Fibroblast of the aortic adventitia (primary cell): Measurements from ENCODE around the gene CNGA4. TPM values are rescaled to one million over a fixed set of nuclear protein-coding genes. Genes with fewer than 3 reads are reported as not detected.

Experiments used
- DNase-seq: peaks from one replicate; pipeline ENCODE4 v3.0.0-alpha.2; 2010; ENCODE audit warnings: low read depth
- H3K4me3 ChIP-seq: 2 replicates; pipeline ENCODE4 v1.5.1; 2011; ENCODE audit warnings: low read depth, mild to moderate bottlenecking, control low read depth, low read length, moderate library complexity
- total RNA-seq: library from RNA; depleted of rRNA; stranded (reverse); fragments of >200 nt; gene quantifications from 2 replicates; pipeline ENCODE4 v1.2.3, GENCODE V29; 2012; ENCODE audit warnings: low replicate concordance
- TF ChIP-seq, protein P1 (sequence below): IDR thresholded peaks from 2 replicates; pipeline ENCODE4 v1.5.1; 2011; ENCODE audit warnings: mild to moderate bottlenecking, low read length, control low read depth, inconsistent platforms; ENCODE audit not compliant: insufficient read depth

Gene CNGA4
- total RNA-seq, 1 donor, result not detected

- DNase-seq, result no peak
- TF ChIP-seq, protein P1, sequence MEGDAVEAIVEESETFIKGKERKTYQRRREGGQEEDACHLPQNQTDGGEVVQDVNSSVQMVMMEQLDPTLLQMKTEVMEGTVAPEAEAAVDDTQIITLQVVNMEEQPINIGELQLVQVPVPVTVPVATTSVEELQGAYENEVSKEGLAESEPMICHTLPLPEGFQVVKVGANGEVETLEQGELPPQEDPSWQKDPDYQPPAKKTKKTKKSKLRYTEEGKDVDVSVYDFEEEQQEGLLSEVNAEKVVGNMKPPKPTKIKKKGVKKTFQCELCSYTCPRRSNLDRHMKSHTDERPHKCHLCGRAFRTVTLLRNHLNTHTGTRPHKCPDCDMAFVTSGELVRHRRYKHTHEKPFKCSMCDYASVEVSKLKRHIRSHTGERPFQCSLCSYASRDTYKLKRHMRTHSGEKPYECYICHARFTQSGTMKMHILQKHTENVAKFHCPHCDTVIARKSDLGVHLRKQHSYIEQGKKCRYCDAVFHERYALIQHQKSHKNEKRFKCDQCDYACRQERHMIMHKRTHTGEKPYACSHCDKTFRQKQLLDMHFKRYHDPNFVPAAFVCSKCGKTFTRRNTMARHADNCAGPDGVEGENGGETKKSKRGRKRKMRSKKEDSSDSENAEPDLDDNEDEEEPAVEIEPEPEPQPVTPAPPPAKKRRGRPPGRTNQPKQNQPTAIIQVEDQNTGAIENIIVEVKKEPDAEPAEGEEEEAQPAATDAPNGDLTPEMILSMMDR, result no peak
- H3K4me3 ChIP-seq, result no peak overlapping the region
Observed at GRCh38 chr11:6258141-6258540, 19.3 kb downstream of the CNGA4 start.

DNA sequence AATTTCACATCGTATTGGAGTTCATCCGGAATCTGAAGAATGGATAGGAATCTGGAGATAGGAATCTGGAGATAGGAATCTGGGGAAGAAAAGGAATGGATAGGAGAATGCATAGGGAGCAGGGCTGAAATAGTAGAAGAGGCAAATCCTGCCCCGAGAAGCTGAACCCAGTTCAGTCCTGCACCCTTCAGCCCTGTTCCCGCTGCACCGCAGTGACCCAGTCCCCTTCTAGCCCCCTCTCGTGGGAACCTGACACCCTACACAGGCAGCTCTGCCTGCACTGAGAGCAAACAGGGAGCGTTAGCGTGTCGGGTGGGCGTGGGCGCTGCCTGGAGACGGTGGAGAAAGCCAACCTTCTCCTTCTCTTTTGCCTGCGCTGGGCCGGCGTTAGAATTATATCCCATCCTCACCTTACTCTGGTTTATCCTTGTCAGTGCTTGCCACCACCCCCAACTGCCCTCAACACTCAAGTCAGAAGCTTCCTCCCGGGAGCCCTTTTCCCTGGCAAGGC, 19.7 kb downstream of the CNGA4 start:
- no peak for DNase-seq
- TF ChIP-seq, protein P1, result no peak
- no peak overlapping the region for H3K4me3 ChIP-seq

- TF ChIP-seq, protein P1, result no peak
- no peak overlapping the region for H3K4me3 ChIP-seq
- no peak for DNase-seq
Observed at GRCh38 chr11:6260207-6260726, 21.4 kb downstream of the CNGA4 start.

GRCh38 chr11:6263662-6264061, 24.8 kb downstream of the CNGA4 start:
- no peak for DNase-seq
- TF ChIP-seq, protein P1, result no peak
- no peak overlapping the region for H3K4me3 ChIP-seq

DNA sequence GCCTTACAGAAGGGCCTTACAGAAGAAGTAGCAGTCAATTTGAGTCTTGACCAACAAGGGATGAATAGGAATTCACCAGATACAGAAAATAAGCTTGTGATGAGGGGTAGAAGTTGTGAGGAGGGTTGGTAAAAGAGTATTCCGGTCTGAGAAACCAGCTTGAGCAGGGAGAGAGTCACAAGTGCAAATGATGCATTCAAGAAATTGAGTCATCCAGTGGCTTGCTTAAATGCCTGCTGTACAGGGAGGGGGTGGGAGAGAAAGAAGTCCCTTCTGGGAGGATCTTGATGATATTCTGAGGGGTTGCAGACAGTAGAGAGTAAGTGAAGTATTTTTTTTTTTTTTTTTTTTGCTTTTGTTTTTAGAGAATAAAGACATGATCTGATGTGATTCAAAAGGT, 29.9 kb downstream of the CNGA4 start:
- no peak overlapping the region for H3K4me3 ChIP-seq
- TF ChIP-seq, protein P1, result no peak
- no peak for DNase-seq

DNA sequence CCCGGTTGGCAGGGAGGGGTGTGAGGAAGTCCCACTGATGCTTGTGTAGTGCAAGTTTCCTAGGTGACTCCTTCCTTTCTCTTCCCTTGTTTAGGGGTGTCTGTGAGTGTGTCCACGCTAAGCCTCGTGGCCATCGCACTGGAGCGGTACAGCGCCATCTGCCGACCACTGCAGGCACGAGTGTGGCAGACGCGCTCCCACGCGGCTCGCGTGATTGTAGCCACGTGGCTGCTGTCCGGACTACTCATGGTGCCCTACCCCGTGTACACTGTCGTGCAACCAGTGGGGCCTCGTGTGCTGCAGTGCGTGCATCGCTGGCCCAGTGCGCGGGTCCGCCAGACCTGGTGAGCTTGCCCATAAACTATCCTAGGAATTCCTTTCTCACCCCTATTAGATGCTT, 31.1 kb downstream of the CNGA4 start:
- TF ChIP-seq, protein P1, result no peak
- no peak for DNase-seq
- H3K4me3 ChIP-seq, result no peak overlapping the region
